HEK293 (cell line): ENCODE results near the gene TOP3A.

ENCODE experiments used
- CTCF ChIA-PET: fragments of 350-600 bp; formaldehyde crosslinking; extraction: SDS; loops from one replicate; lab custom pipeline; 2021; ENCODE audit warnings: antibody characterized with exemption; lab: Yijun Ruan, JAX
- POLR2A ChIA-PET: fragments of 300-600 bp; formaldehyde crosslinking; extraction: SDS; loops from one replicate; lab custom pipeline; 2020; ENCODE audit warnings: antibody characterized with exemption, inconsistent platforms; lab: Yijun Ruan, JAX
- H3K27ac ChIP-seq: fragments of 200-500 bp; sonication (Bioruptor generic); 2 replicates; pipeline ENCODE4 v1.5.1; 2014; ENCODE audit warnings: low read depth, low read length, control low read depth, inconsistent platforms; ENCODE audit errors: extremely low read depth
- H3K36me3 ChIP-seq, 2 experiments: fragments of 200-500 bp in 1 of 2; sonication (Bioruptor generic) in 1 of 2; 1 replicate in 1 of 2; 2 replicates in 1 of 2; pipeline ENCODE4 v1.5.1; 2014 to 2017; ENCODE audit warnings: inconsistent platforms in 2 of 2, low read length in 2 of 2; ENCODE audit not compliant: control insufficient read depth in 2 of 2, insufficient read depth in 1 of 2
- H3K4me1 ChIP-seq: fragments of 200-500 bp; sonication (Bioruptor generic); 2 replicates; pipeline ENCODE4 v1.5.1; 2014; ENCODE audit warnings: mild to moderate bottlenecking, low read length, inconsistent platforms; ENCODE audit not compliant: control insufficient read depth, insufficient read depth
- H3K4me3 ChIP-seq: 2 replicates; pipeline ENCODE4 v1.5.1; 2011; ENCODE audit warnings: low read depth, mild to moderate bottlenecking, control low read depth, low read length, moderate library complexity
- H3K9me3 ChIP-seq: fragments of 200-500 bp; sonication (Bioruptor generic); 2 replicates; pipeline ENCODE4 v1.5.1; 2014; ENCODE audit warnings: low read depth, low read length, inconsistent platforms; ENCODE audit not compliant: control insufficient read depth, insufficient read depth
- FEZF1 ChIP-seq: fragments of 450-650 bp; formaldehyde crosslinking; IDR thresholded peaks from 2 replicates; pipeline ENCODE4 v1.5.1; 2016; ENCODE audit warnings: missing biosample characterization, missing genetic modification characterization
- GLI4 ChIP-seq: fragments of 450-650 bp; formaldehyde crosslinking; IDR thresholded peaks from 2 replicates; pipeline ENCODE4 v1.5.1; 2016; ENCODE audit warnings: missing biosample characterization, missing genetic modification characterization
- KLF8 ChIP-seq: fragments of 450-650 bp; formaldehyde crosslinking; IDR thresholded peaks from 2 replicates; pipeline ENCODE4 v1.5.1; 2016; ENCODE audit warnings: missing biosample characterization, missing genetic modification characterization
- REPIN1 ChIP-seq: fragments of 450-650 bp; formaldehyde crosslinking; IDR thresholded peaks from 2 replicates; pipeline ENCODE4 v1.5.1; 2017; ENCODE audit warnings: missing biosample characterization, missing genetic modification characterization, low read depth
- SP7 ChIP-seq: fragments of 450-650 bp; formaldehyde crosslinking; IDR thresholded peaks from 2 replicates; pipeline ENCODE4 v1.5.1; 2016; ENCODE audit warnings: missing biosample characterization, missing genetic modification characterization
- ZFHX2 ChIP-seq: fragments of 450-650 bp; formaldehyde crosslinking; conservative IDR thresholded peaks from 2 replicates; pipeline ENCODE4 v1.5.1; 2016; ENCODE audit warnings: missing biosample characterization, missing genetic modification characterization
- ZNF175 ChIP-seq: fragments of 450-650 bp; formaldehyde crosslinking; IDR thresholded peaks from 2 replicates; pipeline ENCODE4 v1.5.1; 2016; ENCODE audit warnings: missing biosample characterization, missing genetic modification characterization
- ZNF221 ChIP-seq: fragments of 450-650 bp; formaldehyde crosslinking; IDR thresholded peaks from 2 replicates; pipeline ENCODE4 v1.5.1; 2017; ENCODE audit warnings: missing biosample characterization, missing genetic modification characterization, borderline replicate concordance
- ZNF239 ChIP-seq: fragments of 450-650 bp; formaldehyde crosslinking; IDR thresholded peaks from 2 replicates; pipeline ENCODE4 v1.5.1; 2016; ENCODE audit warnings: missing biosample characterization, missing genetic modification characterization
- ZNF274 ChIP-seq, 2 experiments: fragments of 200-500 bp in 1 of 2; fragments of 450-650 bp in 1 of 2; sonication (Bioruptor generic) in 1 of 2; formaldehyde crosslinking in 1 of 2; IDR thresholded peaks; 2 replicates each; pipeline versions ENCODE4 v1.5.1 to v1.6.1; 2014 to 2016; ENCODE audit warnings: borderline replicate concordance in 1 of 2, inconsistent platforms in 1 of 2, low read length in 1 of 2, missing biosample characterization in 1 of 2, missing genetic modification characterization in 1 of 2
- ZNF529 ChIP-seq: fragments of 450-650 bp; formaldehyde crosslinking; IDR thresholded peaks from 2 replicates; pipeline ENCODE4 v1.5.1; 2017; ENCODE audit warnings: missing genetic modification characterization, missing biosample characterization; ENCODE audit not compliant: insufficient replicate concordance
- ZNF530 ChIP-seq: fragments of 450-650 bp; formaldehyde crosslinking; IDR thresholded peaks from 2 replicates; pipeline ENCODE4 v1.5.1; 2016; ENCODE audit warnings: low read depth, missing biosample characterization, missing genetic modification characterization
- ZNF571 ChIP-seq: fragments of 450-650 bp; formaldehyde crosslinking; IDR thresholded peaks from 2 replicates; pipeline ENCODE4 v1.5.0; 2017; ENCODE audit warnings: missing biosample characterization, missing genetic modification characterization
- ZNF621 ChIP-seq: fragments of 450-650 bp; formaldehyde crosslinking; IDR thresholded peaks from 2 replicates; pipeline ENCODE4 v1.5.1; 2017; ENCODE audit warnings: missing biosample characterization, missing genetic modification characterization
- ZNF747 ChIP-seq: fragments of 450-650 bp; formaldehyde crosslinking; IDR thresholded peaks from 2 replicates; pipeline ENCODE4 v1.5.1; 2016; ENCODE audit warnings: missing biosample characterization, missing genetic modification characterization
- ZNF76 ChIP-seq: fragments of 450-650 bp; formaldehyde crosslinking; IDR thresholded peaks from 2 replicates; pipeline ENCODE4; 2016; ENCODE audit warnings: low read depth, missing biosample characterization, missing genetic modification characterization, borderline replicate concordance
- ZNF768 ChIP-seq: fragments of 450-650 bp; formaldehyde crosslinking; IDR thresholded peaks from 2 replicates; pipeline ENCODE4 v1.5.1; 2018; ENCODE audit warnings: missing biosample characterization, mild to moderate bottlenecking, missing genetic modification characterization
- ZNF776 ChIP-seq: fragments of 450-650 bp; formaldehyde crosslinking; IDR thresholded peaks from 2 replicates; pipeline ENCODE4 v1.5.0; 2017; ENCODE audit warnings: missing biosample characterization, missing genetic modification characterization, borderline replicate concordance
- ZNF792 ChIP-seq: fragments of 450-650 bp; formaldehyde crosslinking; IDR thresholded peaks from 2 replicates; pipeline ENCODE4 v1.5.1; 2016; ENCODE audit warnings: missing biosample characterization, missing genetic modification characterization
- TF ChIP-seq, protein P1 (sequence below): fragments of 450-650 bp; formaldehyde crosslinking; IDR thresholded peaks from 2 replicates; pipeline ENCODE4 v1.5.1; 2017; ENCODE audit warnings: missing biosample characterization, missing genetic modification characterization
- TF ChIP-seq, protein P2 (sequence below): sonication (generic); formaldehyde crosslinking; IDR thresholded peaks from 2 replicates; pipeline ENCODE4 v1.8.1; 2022; ENCODE audit warnings: mild to moderate bottlenecking, moderate library complexity, missing genetic modification reagents
- TF ChIP-seq, protein P3 (sequence below): fragments of 450-650 bp; formaldehyde crosslinking; IDR thresholded peaks from 2 replicates; pipeline ENCODE4 v1.5.1; 2016; ENCODE audit warnings: missing biosample characterization, missing genetic modification characterization
- TF ChIP-seq, protein P4 (sequence below): fragments of 450-650 bp; formaldehyde crosslinking; optimal IDR thresholded peaks from 2 replicates; pipeline ENCODE3; 2016; ENCODE audit warnings: missing biosample characterization, mild to moderate bottlenecking, missing genetic modification characterization
- TF ChIP-seq, protein P5 (sequence below): fragments of 450-650 bp; formaldehyde crosslinking; IDR thresholded peaks from 2 replicates; pipeline ENCODE4 v1.5.1; 2016; ENCODE audit warnings: missing biosample characterization, missing genetic modification characterization, low read depth
- TF ChIP-seq, protein P6 (sequence below): fragments of 450-650 bp; IDR thresholded peaks from 2 replicates; pipeline ENCODE4 v1.5.1; 2018; ENCODE audit warnings: missing biosample characterization, missing genetic modification characterization

TOP3A gene

DNA sequence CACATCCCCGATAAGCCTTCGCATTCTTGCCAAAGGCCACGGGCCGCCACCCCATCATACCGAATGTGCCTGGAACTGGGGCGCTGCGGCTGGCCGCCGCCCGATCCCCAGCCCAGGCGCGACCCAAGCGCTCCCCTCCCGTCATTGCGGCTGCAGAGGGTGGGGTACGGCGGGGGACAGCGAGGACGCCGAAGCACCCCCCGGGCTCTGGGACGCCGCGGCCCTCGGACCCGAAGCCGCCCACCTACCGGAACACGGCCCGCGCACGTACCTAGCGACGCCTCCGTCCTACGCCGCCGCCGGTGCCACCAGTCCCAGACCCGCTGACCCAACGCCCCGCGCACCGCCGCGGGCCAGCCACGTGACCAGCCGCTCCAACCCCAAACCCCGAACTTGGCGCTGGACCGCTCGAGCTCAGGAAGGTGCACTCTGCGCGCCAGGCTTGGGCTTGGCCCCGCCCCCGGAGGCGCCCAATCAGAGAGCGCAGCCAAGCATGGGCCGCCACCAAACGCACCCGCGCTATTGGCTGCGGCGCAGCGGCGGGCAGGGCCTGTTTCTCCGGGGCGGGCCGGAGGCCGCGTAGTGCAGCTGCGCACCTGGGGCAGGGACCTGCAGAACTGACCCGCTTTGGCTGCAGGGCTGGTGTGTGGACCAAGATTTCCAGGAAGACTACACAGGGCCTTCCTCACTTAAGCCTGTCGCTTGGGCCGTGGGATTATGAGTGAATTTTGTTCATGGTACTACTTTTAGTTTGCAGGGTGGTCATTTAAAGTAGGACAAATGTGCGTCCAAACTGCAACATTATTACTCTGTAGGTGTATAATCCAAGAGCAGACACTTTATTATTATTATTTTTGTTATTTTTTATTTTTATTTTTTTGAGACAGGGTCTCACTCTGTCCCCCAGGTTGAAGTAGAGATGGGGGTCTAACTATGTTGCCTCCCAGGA lies 48.6 kb upstream of the TOP3A start, which contains the start of gene SHMT1:
TSS of gene SHMT1 (minus strand) at position 450 of the 949 bp plus-strand sequence. CDS start 7,569 bp downstream, outside the sequence.
- Histone ChIP-seq H3K36me3 (peaks cover 22 to 24% of the 10 kb centered on the region in 2 experiments; a peak in 2 of 3 replicates), H3K4me1 (no peaks in the 10 kb centered on the region), H3K27ac (peak within 1 kb of the TSS; percentile 80; the same call in 1 of the 2 replicates), H3K9me3 (no peaks in the 10 kb centered on the region), H3K4me3 (peak within 1 kb of the TSS; percentile 90)
- ChIA-PET CTCF (interaction anchor here (0.6 to 1.1 kb wide), 2 partner anchors 43 to 170 kb away, joined by 3 to 6 read pairs; no protein-coding TSS in a partner anchor), POLR2A (interaction anchor here (0.6 to 1.6 kb wide), 5 partner anchors 10 to 49 kb away, joined by 3 to 7 read pairs (median 3); partner anchors contain the start of gene TOP3A)
- no peak; the same call in 1 of the 2 replicates for TF ChIP-seq SP7 (tag by site-specific recombination)
- no peak for TF ChIP-seq ZNF776 (tag by site-specific recombination)
- no peak for TF ChIP-seq ZNF175
- TF ChIP-seq REPIN1 (tag by site-specific recombination) = peak; percentile 90; the same call in 1 of the 2 replicates
- TF ChIP-seq, protein P1, sequence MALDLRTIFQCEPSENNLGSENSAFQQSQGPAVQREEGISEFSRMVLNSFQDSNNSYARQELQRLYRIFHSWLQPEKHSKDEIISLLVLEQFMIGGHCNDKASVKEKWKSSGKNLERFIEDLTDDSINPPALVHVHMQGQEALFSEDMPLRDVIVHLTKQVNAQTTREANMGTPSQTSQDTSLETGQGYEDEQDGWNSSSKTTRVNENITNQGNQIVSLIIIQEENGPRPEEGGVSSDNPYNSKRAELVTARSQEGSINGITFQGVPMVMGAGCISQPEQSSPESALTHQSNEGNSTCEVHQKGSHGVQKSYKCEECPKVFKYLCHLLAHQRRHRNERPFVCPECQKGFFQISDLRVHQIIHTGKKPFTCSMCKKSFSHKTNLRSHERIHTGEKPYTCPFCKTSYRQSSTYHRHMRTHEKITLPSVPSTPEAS (tag by site-specific recombination) = peak; percentile 14; the same call in 1 of the 2 replicates
- TF ChIP-seq ZNF792 (tag by site-specific recombination) = peak; percentile 41; the same call in 1 of the 2 replicates
- no peak for TF ChIP-seq ZNF621 (tag by site-specific recombination)
- no peak for TF ChIP-seq ZNF530 (tag by site-specific recombination)
- TF ChIP-seq ZNF747 (tag by site-specific recombination) = no peak
- peak; percentile 90 for TF ChIP-seq ZFHX2 (tag by site-specific recombination)
- TF ChIP-seq ZNF76 (tag by site-specific recombination) = peak; percentile 57; the same call in 1 of the 2 replicates
- TF ChIP-seq ZNF274 (IDR thresholded peaks at IDR 0.05; ENCODE audit: low read length) = no peak
- no peak for TF ChIP-seq ZNF274 (tag by site-specific recombination; IDR thresholded peaks at IDR 0.05; ENCODE audit: borderline replicate concordance)
- TF ChIP-seq KLF8 (tag by site-specific recombination) = peak; percentile 56; the same call in 1 of the 2 replicates
- no peak for TF ChIP-seq ZNF768
- no peak for TF ChIP-seq ZNF529 (tag by site-specific recombination)
- no peak for TF ChIP-seq GLI4
- TF ChIP-seq ZNF571 (tag by site-specific recombination) = no peak
- TF ChIP-seq, protein P2, sequence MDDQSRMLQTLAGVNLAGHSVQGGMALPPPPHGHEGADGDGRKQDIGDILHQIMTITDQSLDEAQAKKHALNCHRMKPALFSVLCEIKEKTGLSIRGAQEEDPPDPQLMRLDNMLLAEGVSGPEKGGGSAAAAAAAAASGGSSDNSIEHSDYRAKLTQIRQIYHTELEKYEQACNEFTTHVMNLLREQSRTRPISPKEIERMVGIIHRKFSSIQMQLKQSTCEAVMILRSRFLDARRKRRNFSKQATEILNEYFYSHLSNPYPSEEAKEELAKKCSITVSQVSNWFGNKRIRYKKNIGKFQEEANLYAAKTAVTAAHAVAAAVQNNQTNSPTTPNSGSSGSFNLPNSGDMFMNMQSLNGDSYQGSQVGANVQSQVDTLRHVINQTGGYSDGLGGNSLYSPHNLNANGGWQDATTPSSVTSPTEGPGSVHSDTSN (CRISPR knock-in tag) = peak; percentile 91
- TF ChIP-seq ZNF221 (tag by site-specific recombination) = no peak
- TF ChIP-seq, protein P3, sequence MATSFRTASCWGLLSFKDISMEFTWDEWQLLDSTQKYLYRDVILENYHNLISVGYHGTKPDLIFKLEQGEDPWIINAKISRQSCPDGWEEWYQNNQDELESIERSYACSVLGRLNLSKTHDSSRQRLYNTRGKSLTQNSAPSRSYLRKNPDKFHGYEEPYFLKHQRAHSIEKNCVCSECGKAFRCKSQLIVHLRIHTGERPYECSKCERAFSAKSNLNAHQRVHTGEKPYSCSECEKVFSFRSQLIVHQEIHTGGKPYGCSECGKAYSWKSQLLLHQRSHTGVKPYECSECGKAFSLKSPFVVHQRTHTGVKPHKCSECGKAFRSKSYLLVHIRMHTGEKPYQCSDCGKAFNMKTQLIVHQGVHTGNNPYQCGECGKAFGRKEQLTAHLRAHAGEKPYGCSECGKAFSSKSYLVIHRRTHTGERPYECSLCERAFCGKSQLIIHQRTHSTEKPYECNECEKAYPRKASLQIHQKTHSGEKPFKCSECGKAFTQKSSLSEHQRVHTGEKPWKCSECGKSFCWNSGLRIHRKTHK (tag by site-specific recombination) = no peak
- TF ChIP-seq, protein P4, sequence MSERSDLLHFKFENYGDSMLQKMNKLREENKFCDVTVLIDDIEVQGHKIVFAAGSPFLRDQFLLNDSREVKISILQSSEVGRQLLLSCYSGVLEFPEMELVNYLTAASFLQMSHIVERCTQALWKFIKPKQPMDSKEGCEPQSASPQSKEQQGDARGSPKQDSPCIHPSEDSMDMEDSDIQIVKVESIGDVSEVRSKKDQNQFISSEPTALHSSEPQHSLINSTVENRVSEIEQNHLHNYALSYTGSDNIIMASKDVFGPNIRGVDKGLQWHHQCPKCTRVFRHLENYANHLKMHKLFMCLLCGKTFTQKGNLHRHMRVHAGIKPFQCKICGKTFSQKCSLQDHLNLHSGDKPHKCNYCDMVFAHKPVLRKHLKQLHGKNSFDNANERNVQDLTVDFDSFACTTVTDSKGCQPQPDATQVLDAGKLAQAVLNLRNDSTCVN = peak; percentile 96
- TF ChIP-seq, protein P5, sequence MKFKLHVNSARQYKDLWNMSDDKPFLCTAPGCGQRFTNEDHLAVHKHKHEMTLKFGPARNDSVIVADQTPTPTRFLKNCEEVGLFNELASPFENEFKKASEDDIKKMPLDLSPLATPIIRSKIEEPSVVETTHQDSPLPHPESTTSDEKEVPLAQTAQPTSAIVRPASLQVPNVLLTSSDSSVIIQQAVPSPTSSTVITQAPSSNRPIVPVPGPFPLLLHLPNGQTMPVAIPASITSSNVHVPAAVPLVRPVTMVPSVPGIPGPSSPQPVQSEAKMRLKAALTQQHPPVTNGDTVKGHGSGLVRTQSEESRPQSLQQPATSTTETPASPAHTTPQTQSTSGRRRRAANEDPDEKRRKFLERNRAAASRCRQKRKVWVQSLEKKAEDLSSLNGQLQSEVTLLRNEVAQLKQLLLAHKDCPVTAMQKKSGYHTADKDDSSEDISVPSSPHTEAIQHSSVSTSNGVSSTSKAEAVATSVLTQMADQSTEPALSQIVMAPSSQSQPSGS (tag by site-specific recombination) = no peak
- TF ChIP-seq ZNF239 (tag by site-specific recombination) = 0 out of 2 replicates have a peak, but pooled peaks have one; percentile 29
- TF ChIP-seq FEZF1 (tag by site-specific recombination) = no peak
- TF ChIP-seq, protein P6, sequence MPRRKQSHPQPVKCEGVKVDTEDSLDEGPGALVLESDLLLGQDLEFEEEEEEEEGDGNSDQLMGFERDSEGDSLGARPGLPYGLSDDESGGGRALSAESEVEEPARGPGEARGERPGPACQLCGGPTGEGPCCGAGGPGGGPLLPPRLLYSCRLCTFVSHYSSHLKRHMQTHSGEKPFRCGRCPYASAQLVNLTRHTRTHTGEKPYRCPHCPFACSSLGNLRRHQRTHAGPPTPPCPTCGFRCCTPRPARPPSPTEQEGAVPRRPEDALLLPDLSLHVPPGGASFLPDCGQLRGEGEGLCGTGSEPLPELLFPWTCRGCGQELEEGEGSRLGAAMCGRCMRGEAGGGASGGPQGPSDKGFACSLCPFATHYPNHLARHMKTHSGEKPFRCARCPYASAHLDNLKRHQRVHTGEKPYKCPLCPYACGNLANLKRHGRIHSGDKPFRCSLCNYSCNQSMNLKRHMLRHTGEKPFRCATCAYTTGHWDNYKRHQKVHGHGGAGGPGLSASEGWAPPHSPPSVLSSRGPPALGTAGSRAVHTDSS = peak; percentile 62
